ENCODE measurements around the gene SLC7A5.
"Not testable (repeated sequence)": the region's sequence is repeated elsewhere in the genome, so short reads cannot be mapped to it uniquely, and the experiment has no call there.

The SLC7A5 gene

GRCh38 chr16:87789437-87790291 is 79.6 kb downstream of the SLC7A5 start:
- DNase-seq: no peak

GRCh38 chr16:87788730-87789436 is 80.4 kb downstream of the SLC7A5 start:
- DNase-seq: not testable (repeated sequence)

DNA sequence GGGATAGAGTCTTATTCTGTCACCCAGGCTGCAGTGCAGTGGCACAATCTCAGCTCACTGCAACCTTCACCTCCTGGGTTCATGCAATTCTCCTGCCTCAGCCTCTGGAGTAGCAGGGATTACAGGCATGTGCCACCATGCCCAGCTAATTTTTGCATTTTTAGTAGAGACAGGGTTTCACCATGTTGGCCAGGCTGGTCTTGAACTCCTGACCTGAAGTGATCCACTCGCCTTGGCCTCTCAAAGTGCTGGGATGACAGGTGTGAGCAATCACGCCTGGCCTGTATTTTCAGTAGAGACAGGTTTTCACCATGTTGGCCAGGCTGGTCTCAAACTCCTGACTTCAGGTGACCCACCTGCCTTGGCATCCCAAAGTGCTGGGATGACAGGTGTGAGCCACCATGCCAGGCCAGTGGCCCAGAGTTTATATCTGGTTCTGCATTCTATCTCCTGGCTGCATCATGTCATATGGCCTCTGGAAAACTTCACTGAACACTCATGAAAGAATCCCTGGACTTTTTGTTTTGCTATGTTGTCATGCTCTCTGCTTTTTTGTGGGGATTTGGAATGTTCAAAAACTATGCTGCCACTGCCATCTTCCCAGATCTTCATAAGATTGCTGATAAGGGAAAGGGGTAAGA is 81.7 kb downstream of the SLC7A5 start:
- not testable (repeated sequence) for DNase-seq

- DNase-seq: no peak
These were observed 84.5 kb downstream of the SLC7A5 start for GRCh38 chr16:87784812-87785211.

GRCh38 chr16:87782033-87782432 is 87.3 kb downstream of the SLC7A5 start:
- no peak for DNase-seq

DNA sequence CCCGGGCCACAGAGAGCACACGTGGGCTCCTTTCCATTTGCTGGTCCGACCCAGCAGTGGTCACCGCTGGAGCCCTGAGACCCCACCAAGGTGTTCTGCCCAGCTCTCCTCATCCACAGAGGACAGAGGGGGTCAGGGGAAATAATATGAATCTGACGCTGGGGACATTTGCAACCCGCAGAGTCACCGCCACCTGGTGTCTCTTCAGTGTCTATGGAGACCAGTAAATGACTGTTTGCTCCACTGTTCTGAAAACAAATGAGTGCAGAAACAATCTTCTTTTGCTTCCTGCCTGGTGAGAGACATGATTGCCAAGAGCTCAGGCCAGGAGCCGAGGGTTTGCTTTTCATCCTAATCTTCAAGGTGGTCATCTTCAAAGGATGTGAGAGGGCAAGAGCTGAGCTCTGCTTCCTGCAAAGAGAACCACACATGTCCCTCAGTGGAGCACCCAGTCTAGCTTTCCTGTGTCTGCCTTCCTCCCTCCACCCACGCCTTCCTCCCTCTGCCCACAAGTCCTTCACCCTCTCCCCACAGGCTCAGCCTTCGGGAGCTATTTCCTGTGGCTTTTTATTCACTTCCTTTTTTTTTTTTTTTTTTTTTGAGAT is 88.8 kb downstream of the SLC7A5 start:
- peak; percentile 87 for DNase-seq
